OCI-LY3 (cell line): ENCODE measurements around the gene ZNF518A.
A peak's percentile ranks its signal among the peaks of the same experiment; 100 is the strongest.

Experiments used
- H2AFZ ChIP-seq: fragments of 200-600, 300-600 bp; shearing (Covaris generic); 2 replicates; pipeline ENCODE4 v1.6.0; 2014; ENCODE audit warnings: antibody characterized with exemption, low read depth, low read length
- H3K27ac ChIP-seq: fragments of 200-600, 300-600 bp; sonication (generic); 2 replicates; pipeline ENCODE4 v1.5.1; 2014; ENCODE audit warnings: mild to moderate bottlenecking, low read length, moderate library complexity, mixed read lengths
- H3K27me3 ChIP-seq: fragments of 200-600, 300-600 bp; sonication (generic); 2 replicates; pipeline ENCODE4 v1.6.1; 2014; ENCODE audit warnings: low read depth, low read length, mixed read lengths
- H3K36me3 ChIP-seq: fragments of 200-600, 300-600 bp; sonication (generic); replicated peaks from 2 replicates; pipeline ENCODE3; 2014; ENCODE audit warnings: low read depth, low read length, mixed read lengths
- H3K4me1 ChIP-seq: fragments of 300-600, 200-600 bp; sonication (generic); 2 replicates; pipeline ENCODE4 v1.6.1; 2014; ENCODE audit warnings: low read length, mixed read lengths
- H3K4me2 ChIP-seq: fragments of 200-600, 300-600 bp; sonication (generic); 2 replicates; pipeline ENCODE4 v1.6.1; 2014; ENCODE audit warnings: low read length, mixed read lengths
- H3K4me3 ChIP-seq: fragments of 300-600, 200-600 bp; sonication (generic); 2 replicates; pipeline ENCODE4 v1.5.1; 2014; ENCODE audit warnings: antibody characterized with exemption, mild to moderate bottlenecking, low read length, moderate library complexity
- H3K79me2 ChIP-seq: fragments of 300-600, 200-600 bp; shearing (Covaris generic); 2 replicates; pipeline ENCODE4 v1.6.1; 2014; ENCODE audit warnings: mild to moderate bottlenecking, low read length, mixed read lengths
- H3K9ac ChIP-seq: fragments of 300-600, 200-600 bp; shearing (Covaris generic); 2 replicates; pipeline ENCODE4 v1.6.0; 2014; ENCODE audit warnings: mild to moderate bottlenecking, low read length, moderate library complexity
- H3K9me3 ChIP-seq: fragments of 200-600, 300-600 bp; shearing (Covaris generic); 2 replicates; pipeline ENCODE4 v1.6.1; 2014; ENCODE audit warnings: low read length, mixed read lengths; ENCODE audit not compliant: insufficient read depth
- H4K20me1 ChIP-seq: fragments of 200-600, 300-600 bp; sonication (generic); 2 replicates; pipeline ENCODE4 v1.6.1; 2016; ENCODE audit warnings: low read length, mixed read lengths; ENCODE audit not compliant: insufficient read depth
- EZH2phosphoT487 ChIP-seq: fragments of 200-600 bp; shearing (Covaris generic); IDR thresholded peaks from 2 replicates; pipeline ENCODE4 v1.6.1; 2018; ENCODE audit warnings: antibody characterized with exemption, mixed run types, low read depth
- TF ChIP-seq, protein P1 (sequence below): fragments of 200-600, 300-600 bp; sonication (generic); IDR thresholded peaks from 2 replicates; pipeline ENCODE4 v1.5.1; 2014; ENCODE audit warnings: antibody characterized with exemption, low read length, low read depth

Gene ZNF518A

DNA sequence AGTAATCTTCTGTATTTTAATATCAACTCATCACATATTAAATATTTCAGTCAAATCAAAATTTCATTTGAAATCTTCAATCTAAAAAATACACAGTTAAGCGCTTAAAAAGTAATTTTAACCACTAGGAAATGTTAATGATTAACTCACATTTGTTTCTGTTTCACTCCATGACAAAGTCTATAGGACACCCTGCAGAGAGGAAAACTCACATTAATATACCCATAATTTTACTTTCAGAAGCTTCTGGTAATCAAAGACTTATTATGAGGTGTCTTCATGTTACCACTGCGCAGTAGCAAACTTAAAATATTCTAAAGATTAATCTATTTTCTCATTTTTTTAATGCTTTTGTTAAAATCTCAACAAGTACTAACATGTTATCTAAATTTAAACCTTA lies 41.0 kb upstream of the ZNF518A start:
- no peaks in the 10 kb centered on the region for H3K27me3 ChIP-seq
- no peak overlapping the region for H2AFZ ChIP-seq
- no peaks in the 10 kb centered on the region for H3K9me3 ChIP-seq
- H3K4me3 ChIP-seq = peak overlapping the region; percentile 87
- H3K36me3 ChIP-seq = no peaks in the 10 kb centered on the region
- peak overlapping the region; percentile 93 for H3K27ac ChIP-seq
- TF ChIP-seq, protein P1, sequence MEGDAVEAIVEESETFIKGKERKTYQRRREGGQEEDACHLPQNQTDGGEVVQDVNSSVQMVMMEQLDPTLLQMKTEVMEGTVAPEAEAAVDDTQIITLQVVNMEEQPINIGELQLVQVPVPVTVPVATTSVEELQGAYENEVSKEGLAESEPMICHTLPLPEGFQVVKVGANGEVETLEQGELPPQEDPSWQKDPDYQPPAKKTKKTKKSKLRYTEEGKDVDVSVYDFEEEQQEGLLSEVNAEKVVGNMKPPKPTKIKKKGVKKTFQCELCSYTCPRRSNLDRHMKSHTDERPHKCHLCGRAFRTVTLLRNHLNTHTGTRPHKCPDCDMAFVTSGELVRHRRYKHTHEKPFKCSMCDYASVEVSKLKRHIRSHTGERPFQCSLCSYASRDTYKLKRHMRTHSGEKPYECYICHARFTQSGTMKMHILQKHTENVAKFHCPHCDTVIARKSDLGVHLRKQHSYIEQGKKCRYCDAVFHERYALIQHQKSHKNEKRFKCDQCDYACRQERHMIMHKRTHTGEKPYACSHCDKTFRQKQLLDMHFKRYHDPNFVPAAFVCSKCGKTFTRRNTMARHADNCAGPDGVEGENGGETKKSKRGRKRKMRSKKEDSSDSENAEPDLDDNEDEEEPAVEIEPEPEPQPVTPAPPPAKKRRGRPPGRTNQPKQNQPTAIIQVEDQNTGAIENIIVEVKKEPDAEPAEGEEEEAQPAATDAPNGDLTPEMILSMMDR = no peak
- no peak for TF ChIP-seq EZH2phosphoT487
- no peaks in the 10 kb centered on the region for H3K79me2 ChIP-seq
- peak overlapping the region; percentile 94 for H3K9ac ChIP-seq
- H4K20me1 ChIP-seq = no peaks in the 10 kb centered on the region
- H3K4me2 ChIP-seq = peak overlapping the region; percentile 78
- peaks cover 17% of the 10 kb centered on the region for H3K4me1 ChIP-seq

DNA sequence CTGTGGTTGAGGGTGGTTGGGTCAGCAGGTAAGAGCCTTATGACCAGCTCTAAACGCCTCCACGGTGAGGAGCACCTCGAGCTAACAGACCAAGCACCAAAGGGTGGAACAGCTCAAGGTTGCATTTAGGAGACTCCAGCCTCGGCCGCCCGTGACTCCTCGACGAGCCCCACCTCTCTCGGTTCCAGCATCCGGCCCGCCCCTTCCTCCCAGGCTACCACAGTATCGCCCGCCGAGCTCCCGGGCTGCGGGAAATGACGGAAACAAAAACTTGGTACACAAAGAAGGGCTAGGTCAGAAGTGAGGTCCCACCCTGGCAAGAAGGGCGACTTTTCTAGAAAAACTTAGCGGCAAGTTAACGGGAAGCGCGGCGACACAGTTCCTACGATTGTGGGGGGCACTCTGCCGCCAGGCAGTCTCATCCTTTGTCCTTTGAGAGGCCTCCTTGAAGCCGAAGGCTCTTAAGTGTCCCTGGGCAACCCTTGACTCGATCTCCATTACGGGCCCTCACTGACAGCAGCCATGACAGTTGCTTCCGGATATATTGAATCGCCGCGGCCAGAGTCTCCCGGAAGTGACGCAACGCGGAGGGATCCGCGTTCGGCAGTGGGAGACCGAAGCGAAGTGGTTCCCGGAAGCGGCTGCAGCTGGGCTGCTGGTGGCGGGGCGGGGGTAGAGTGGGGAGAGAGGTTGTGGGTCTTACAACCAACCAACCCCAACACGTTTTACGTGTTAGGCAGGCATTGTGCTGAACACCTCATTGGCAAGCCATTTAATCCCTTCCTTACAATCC lies 40.2 kb upstream of the ZNF518A start:
- Histone ChIP-seq H4K20me1 (no peaks in the 10 kb centered on the region), H3K9ac (peak overlapping the region; percentile 94), H3K9me3 (no peaks in the 10 kb centered on the region), H3K79me2 (no peaks in the 10 kb centered on the region), H3K4me2 (peak overlapping the region; percentile 78), H3K27ac (peak overlapping the region; percentile 93), H3K4me3 (peak overlapping the region; percentile 87), H3K36me3 (no peaks in the 10 kb centered on the region), H3K4me1 (peaks cover 17% of the 10 kb centered on the region), H3K27me3 (no peaks in the 10 kb centered on the region), H2AFZ (peak overlapping the region; percentile 71; the same call in 1 of the 2 replicates)
- no peak for TF ChIP-seq EZH2phosphoT487
- TF ChIP-seq, protein P1 = no peak

DNA sequence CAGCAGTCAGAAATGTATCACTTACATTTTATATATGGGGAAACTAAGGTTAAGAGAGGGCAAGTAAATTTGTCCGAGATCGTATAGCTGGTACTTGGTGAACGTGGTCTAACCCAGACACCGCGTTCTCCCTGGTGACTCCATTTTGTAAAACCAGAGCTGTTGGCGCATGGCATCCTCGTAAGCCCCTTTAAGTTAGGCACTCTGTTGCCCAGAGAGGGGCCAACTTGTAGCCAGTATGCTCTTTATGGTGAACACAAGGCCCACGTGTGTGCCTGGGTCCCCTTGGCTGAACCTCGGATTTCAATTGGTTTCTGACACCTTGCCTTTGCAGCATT lies 39.7 kb upstream of the ZNF518A start:
- H3K4me1 ChIP-seq = peaks cover 12% of the 10 kb centered on the region
- H3K27me3 ChIP-seq = no peaks in the 10 kb centered on the region
- H3K36me3 ChIP-seq = no peaks in the 10 kb centered on the region
- no peaks in the 10 kb centered on the region for H4K20me1 ChIP-seq
- H3K27ac ChIP-seq = peak overlapping the region; percentile 93
- no peak overlapping the region for H2AFZ ChIP-seq
- peak overlapping the region; percentile 94 for H3K9ac ChIP-seq
- H3K4me3 ChIP-seq = peak overlapping the region; percentile 87
- no peaks in the 10 kb centered on the region for H3K9me3 ChIP-seq
- H3K4me2 ChIP-seq = peak overlapping the region; percentile 78
- H3K79me2 ChIP-seq = no peaks in the 10 kb centered on the region
- TF ChIP-seq, protein P1 = no peak
- no peak for TF ChIP-seq EZH2phosphoT487

DNA sequence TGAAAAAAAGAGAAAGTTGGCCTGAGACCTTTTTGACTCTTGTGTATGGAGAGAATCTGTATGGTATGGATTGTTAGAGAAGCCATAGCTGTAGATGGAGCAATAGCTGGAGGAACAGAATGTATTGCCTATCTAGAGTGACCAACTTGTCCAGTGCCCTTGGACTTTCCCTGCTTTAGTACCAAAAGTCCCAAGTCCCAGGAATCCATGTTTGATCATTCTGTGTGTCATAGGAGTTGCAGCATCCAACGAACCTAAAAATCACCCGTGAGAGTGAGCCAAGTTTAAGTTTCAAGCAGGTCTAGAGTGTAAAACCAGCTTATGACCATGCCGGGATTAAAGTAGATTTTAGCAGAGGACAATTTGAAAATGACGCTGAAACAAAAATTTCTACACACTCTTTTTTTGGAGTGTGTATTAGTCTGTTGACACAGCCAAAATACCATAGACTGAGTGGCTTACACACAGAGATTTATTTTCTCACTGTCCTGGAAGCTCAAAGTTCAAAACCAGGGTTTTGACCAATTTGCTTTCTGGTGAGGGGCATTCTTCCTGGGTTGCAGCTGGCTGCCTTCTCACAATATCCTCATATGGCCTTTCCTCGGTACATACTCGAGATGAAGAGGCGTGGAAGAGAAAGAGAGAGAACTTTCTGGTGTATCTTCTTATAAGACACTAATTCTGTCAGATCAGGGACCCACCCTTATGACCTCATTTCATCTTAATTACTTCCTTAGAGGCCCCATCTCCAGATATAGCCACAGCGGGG lies 36.9 kb upstream of the ZNF518A start:
- Histone ChIP-seq H2AFZ (no peak overlapping the region), H3K27ac (no peak overlapping the region)

More for the DNA sequence above, 36.9 kb upstream of the ZNF518A start:
- peaks cover 15% of the 10 kb centered on the region for H3K4me1 ChIP-seq
- H3K36me3 ChIP-seq = no peaks in the 10 kb centered on the region
- no peak overlapping the region for H3K4me3 ChIP-seq
- H3K27me3 ChIP-seq = no peaks in the 10 kb centered on the region
- no peak overlapping the region for H3K4me2 ChIP-seq
- H3K9ac ChIP-seq = no peak overlapping the region
- no peaks in the 10 kb centered on the region for H4K20me1 ChIP-seq
- H3K9me3 ChIP-seq = no peaks in the 10 kb centered on the region
- TF ChIP-seq, protein P1 = no peak
- no peak for TF ChIP-seq EZH2phosphoT487
- no peaks in the 10 kb centered on the region for H3K79me2 ChIP-seq
